Kidney epithelial cell (primary cell): Measurements from ENCODE around the gene FKBP4. TPM values are rescaled to one million over a fixed set of nuclear protein-coding genes. Genes with fewer than 3 reads are reported as not detected.

Source experiments
- DNase-seq: peaks from one replicate; pipeline ENCODE4 v3.0.0-alpha.2; 2010; ENCODE audit warnings: low read depth
- H3K27me3 ChIP-seq: 2 replicates; pipeline ENCODE4 v1.6.0; 2011; ENCODE audit warnings: low read length; ENCODE audit not compliant: control insufficient read depth, insufficient read depth
- H3K36me3 ChIP-seq: 2 replicates; pipeline ENCODE4 v1.5.1; 2011; ENCODE audit warnings: low read length; ENCODE audit not compliant: control insufficient read depth, insufficient read depth
- H3K4me3 ChIP-seq: 2 replicates; pipeline ENCODE4 v1.5.1; 2011; ENCODE audit warnings: low read depth, mild to moderate bottlenecking, control low read depth, low read length
- total RNA-seq: library from RNA; depleted of rRNA; stranded (reverse); fragments of >200 nt; gene quantifications from 2 replicates; pipeline ENCODE4 v1.2.3, GENCODE V29; 2015
- TF ChIP-seq, protein P1 (sequence below): IDR thresholded peaks from 2 replicates; pipeline ENCODE4 v1.5.1; 2011; ENCODE audit warnings: mild to moderate bottlenecking, moderate library complexity, low read length, control low read depth, inconsistent platforms; ENCODE audit not compliant: insufficient read depth, poor library complexity, severe bottlenecking

Gene FKBP4
- total RNA-seq, 1 donor from 2014 or later: 40.0 TPM

DNA sequence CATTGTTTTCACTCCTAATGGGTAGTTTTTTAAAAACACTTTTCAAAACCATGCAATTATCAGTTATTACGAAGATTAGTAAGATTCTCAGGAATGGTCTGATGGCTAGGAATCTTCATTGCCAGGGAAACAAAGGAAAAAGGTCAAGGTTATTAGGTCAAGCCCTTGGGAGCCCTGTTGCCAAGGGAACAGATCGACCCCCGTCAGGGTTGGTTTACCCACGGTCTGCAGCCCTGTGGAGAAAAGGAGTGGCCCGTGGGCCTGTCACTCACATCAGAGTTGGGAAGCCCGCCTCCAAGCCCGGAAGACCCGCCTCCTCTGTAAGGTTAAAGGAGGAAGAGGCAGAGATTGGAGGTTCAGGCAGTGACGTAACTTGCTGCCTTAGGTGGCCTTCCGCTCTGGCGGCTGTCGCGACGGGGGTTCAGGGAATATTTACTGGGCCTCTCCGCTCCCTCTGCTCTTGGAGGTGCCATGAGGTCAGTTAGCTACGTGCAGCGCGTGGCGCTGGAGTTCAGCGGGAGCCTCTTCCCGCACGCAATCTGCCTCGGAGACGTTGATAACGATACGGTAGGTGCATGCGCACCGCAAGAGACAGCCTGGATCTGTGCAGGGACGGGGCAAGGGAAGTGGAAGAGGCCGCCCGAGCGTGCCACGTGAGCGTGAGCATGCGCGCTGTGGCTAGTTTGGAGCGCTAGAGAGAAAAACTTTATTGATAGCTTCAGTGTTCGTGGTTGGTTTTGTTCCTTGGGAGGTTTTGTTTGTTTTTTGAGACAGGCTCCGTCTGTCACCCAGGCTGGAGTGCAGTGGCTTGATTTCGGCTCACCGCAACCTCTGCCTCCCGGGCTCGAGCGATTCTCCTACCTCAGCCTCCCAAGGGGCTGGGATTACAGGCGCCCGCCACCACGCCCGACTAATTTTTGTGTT is 17.8 kb downstream of the FKBP4 start, which contains the start of gene ITFG2:
ITFG2 (plus strand) TSS at position 379 of the 924 bp plus-strand sequence; CDS start at position 472, 93 bp downstream.
- Histone ChIP-seq H3K36me3 (no peaks in the 10 kb centered on the region), H3K27me3 (no peaks in the 10 kb centered on the region), H3K4me3 (peak within 1 kb of the TSS; percentile 87)
- TF ChIP-seq, protein P1, sequence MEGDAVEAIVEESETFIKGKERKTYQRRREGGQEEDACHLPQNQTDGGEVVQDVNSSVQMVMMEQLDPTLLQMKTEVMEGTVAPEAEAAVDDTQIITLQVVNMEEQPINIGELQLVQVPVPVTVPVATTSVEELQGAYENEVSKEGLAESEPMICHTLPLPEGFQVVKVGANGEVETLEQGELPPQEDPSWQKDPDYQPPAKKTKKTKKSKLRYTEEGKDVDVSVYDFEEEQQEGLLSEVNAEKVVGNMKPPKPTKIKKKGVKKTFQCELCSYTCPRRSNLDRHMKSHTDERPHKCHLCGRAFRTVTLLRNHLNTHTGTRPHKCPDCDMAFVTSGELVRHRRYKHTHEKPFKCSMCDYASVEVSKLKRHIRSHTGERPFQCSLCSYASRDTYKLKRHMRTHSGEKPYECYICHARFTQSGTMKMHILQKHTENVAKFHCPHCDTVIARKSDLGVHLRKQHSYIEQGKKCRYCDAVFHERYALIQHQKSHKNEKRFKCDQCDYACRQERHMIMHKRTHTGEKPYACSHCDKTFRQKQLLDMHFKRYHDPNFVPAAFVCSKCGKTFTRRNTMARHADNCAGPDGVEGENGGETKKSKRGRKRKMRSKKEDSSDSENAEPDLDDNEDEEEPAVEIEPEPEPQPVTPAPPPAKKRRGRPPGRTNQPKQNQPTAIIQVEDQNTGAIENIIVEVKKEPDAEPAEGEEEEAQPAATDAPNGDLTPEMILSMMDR: no peak
- peak; percentile 95 for DNase-seq

DNA sequence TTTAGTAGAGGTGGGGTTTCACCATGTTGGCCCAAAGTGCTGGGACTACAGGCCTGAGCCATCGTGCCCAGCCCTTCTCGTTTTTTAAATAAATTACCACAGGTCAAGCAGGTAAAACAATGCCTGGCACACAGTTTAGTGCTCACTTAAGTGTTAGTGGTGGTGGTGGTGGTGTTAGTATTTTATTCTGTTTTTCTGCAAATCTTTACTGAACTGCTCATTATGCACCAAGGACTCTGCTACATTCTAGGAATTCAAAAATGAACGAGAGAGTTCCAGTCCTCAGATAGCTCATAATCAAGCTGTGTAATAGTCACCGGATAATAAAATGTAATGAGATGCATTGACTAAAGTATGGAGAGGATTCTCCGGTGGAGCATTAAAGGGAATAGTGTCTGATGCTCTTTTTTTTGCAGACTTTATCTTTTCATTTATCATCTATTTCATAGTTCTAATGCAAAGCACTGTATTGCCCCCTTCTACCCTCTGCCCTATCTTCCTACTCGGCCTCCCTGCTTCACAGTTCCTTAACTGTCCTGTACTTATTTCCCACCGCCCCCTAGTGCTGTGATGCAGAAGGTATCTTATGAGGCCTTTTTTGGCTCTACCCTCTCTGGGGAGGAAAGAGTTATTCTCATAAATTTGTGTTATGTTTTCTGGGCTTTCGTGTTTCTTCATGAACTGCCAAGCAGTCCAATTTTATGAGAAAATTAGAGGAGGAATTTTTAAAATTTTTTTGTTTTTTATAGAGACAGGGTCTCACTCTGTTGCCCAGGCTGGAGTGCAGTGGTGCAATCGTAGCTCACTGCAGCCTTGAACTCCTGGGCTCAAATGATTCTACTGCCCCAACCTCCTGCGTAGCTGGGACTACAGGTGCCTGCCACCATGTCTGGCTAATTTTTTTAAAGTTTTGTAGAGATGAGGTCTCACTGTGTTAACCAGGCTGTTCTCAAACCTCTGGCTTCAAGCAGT is 18.7 kb downstream of the FKBP4 start:
- no peak for DNase-seq
- H3K27me3 ChIP-seq: no peaks in the 10 kb centered on the region
- H3K36me3 ChIP-seq: no peaks in the 10 kb centered on the region
- TF ChIP-seq, protein P1: peak; percentile 71
- peak overlapping the region; percentile 87 for H3K4me3 ChIP-seq

DNA sequence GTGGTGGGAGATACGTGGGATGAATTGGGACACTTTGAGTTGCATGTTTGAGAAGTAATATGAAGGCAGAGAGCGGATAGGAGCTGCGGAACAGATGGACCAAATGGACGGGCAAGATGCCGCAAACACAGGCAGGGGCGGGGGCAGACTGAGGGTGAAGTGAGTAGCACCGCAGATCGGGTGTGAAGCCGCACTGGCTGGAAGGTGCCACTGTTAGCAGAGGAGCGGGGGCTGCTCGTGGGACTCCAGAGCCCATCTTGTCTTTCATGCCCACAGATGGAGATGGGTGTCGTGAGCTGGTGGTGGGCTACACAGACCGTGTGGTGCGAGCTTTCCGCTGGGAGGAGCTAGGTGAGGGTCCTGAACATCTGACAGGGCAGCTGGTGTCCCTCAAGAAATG is 25.0 kb downstream of the FKBP4 start:
- H3K27me3 ChIP-seq: no peaks in the 10 kb centered on the region
- H3K36me3 ChIP-seq: peaks cover 1% of the 10 kb centered on the region

DNA sequence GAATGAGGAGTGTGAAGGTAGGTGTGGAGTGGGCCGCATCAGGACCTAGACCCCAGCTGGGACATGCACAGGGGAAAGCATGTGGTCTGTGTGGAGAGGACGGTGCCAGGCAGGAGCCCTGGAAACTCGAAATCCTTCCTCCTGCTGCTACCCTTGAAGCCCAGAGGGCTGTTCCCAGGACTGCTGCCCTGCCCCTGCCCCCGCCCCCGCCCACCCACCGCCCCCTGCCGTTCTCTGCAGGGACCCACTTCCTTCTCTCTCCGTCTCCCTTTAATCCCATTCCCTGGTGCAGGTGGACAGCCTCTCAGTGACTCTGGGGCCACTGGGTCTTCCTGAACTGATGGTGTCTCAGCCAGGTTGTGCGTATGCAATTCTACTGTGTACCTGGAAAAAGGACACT is 25.7 kb downstream of the FKBP4 start:
- peaks cover 1% of the 10 kb centered on the region for H3K36me3 ChIP-seq
- H3K27me3 ChIP-seq: no peaks in the 10 kb centered on the region
- H3K4me3 ChIP-seq: no peak overlapping the region
- TF ChIP-seq, protein P1: no peak
- no peak for DNase-seq

More for the DNA sequence above, 25.0 kb downstream of the FKBP4 start:
- no peak for DNase-seq
- TF ChIP-seq, protein P1: no peak
- no peak overlapping the region for H3K4me3 ChIP-seq

DNA sequence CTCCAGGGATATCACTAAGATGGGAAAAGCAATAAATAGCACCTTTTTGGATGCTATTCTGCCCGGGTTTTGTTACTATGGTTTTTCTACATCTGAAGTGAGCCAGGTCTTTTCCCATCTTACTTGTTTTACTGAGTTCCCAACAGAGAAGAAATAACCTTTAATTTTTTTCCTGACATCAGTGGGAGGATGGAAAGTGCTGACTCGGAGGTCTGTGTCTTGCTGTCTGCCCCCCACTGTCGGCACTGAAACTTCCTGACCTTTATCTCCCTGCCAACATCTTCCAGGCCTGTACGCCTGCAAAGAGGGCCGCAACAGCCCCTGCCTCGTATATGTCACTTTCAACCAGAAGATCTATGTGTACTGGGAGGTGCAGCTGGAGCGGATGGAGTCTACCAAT is 28.7 kb downstream of the FKBP4 start:
- Histone ChIP-seq H3K4me3 (no peak overlapping the region), H3K27me3 (no peaks in the 10 kb centered on the region), H3K36me3 (peaks cover 1% of the 10 kb centered on the region)
- no peak for DNase-seq
- TF ChIP-seq, protein P1: no peak
